Uterus (tissue), 2 donors: Measurements from ENCODE around the gene STRA6.

Experiments
- CTCF ChIP-seq, 4 experiments: fragments of 200-600 bp in 2 of 4; fragments of 450-650 bp in 2 of 4; sonication (generic) in 2 of 4; IDR thresholded peaks; one replicate each; pipeline ENCODE4 v1.5.1; 2016 to 2019; ENCODE audit warnings: antibody characterized with exemption in 4 of 4, mild to moderate bottlenecking in 2 of 4, moderate library complexity in 1 of 4
- POLR2A ChIP-seq, 2 donors: fragments of 450-650 bp; IDR thresholded peaks; one replicate each; pipeline ENCODE4 v1.6.1; 2016; ENCODE audit warnings: antibody characterized with exemption in 2 of 2, mild to moderate bottlenecking in 1 of 2, moderate library complexity in 1 of 2

- TF ChIP-seq CTCF (IDR thresholded peaks at IDR 0.05): no peak
- TF ChIP-seq POLR2A (IDR thresholded peaks at IDR 0.05): no peak
Measured at GRCh38 chr15:74170071-74170844, 32.3 kb downstream of the STRA6 start.
